ENCODE results near the gene TAS2R20. TPM values are rescaled to one million over a fixed set of nuclear protein-coding genes. Genes with fewer than 3 reads are reported as not detected.
A peak's percentile ranks its signal among the peaks of the same experiment; 100 is the strongest.

TAS2R20 gene
- total RNA-seq (2016; rRNA removed; fragmentation: Illumina TruSeq; extraction: Trizol): 0.48 and 2.9 TPM in 2 replicates
- not detected in 2 replicates for total RNA-seq (2016; cell fraction: cytosol; rRNA removed; fragmentation: Illumina TruSeq; extraction: Trizol; ENCODE audit: low read depth)
- 0.31 and 2.2 TPM in 2 replicates for total RNA-seq (2016; cell fraction: insoluble cytoplasmic fraction; rRNA removed; fragmentation: Illumina TruSeq; extraction: Trizol)
- total RNA-seq (2016; cell fraction: membrane; rRNA removed; fragmentation: Illumina TruSeq; extraction: Trizol): not detected in 2 replicates
- total RNA-seq (2016; cell fraction: nucleus; rRNA removed; fragmentation: Illumina TruSeq; extraction: Trizol): 13.0 and 14.4 TPM in 2 replicates
- polyA plus RNA-seq (2011; rRNA removed): 0.54 and 0.57 TPM in 2 replicates
- 0.06 TPM in 1 of 2 replicates, not detected in the other for polyA plus RNA-seq (2011; cell fraction: cytosol; rRNA removed)
- polyA plus RNA-seq (2011; cell fraction: nucleus; rRNA removed): 2.5 and 2.7 TPM in 2 replicates
- polyA plus RNA-seq (2012): 0.29 and 0.90 TPM in 2 replicates
- polyA plus RNA-seq (2016; cell fraction: cytosol; fragmentation: Illumina TruSeq; extraction: Trizol; ENCODE audit: low read depth): not detected in 2 replicates
- polyA plus RNA-seq (2016; cell fraction: insoluble cytoplasmic fraction; fragmentation: Illumina TruSeq; extraction: Trizol; ENCODE audit: low read depth): not detected in 2 replicates
- not detected in 2 replicates for polyA plus RNA-seq (2016; cell fraction: membrane; fragmentation: Illumina TruSeq; extraction: Trizol; ENCODE audit: low read depth)
- polyA plus RNA-seq (2016; cell fraction: nucleus; fragmentation: Illumina TruSeq; extraction: Trizol; ENCODE audit: insufficient read depth, low read depth): 1.9 and 3.4 TPM in 2 replicates
- polyA minus RNA-seq (2011; rRNA and poly(A)+ RNA removed; ENCODE audit: low replicate concordance): 3.5 and 5.0 TPM in 2 replicates
- 0.62 TPM in 1 of 2 replicates, not detected in the other for polyA minus RNA-seq (2011; cell fraction: cytosol; rRNA and poly(A)+ RNA removed)
- polyA minus RNA-seq (2011; cell fraction: nucleus; rRNA and poly(A)+ RNA removed): 63.4 and 69.9 TPM in 2 replicates
- Bru-seq, nascent RNA: percentile 85 among the genes with signal in this experiment
- BruChase-seq, experiment 1, labeled RNA remaining after a 6-hour chase: percentile 71 among the genes with signal in this experiment
- percentile 91 among the genes with signal in this experiment for BruChase-seq, experiment 2, labeled RNA remaining after a 2-hour chase
- long read RNA-seq, experiment 1: 0 reads
- long read RNA-seq, experiment 2: 0 reads

GRCh38 chr12:10998204-10998603 is at the start of gene TAS2R20:
TSS of gene TAS2R20 (minus strand) at chr12:10998304. CDS start at chr12:10997875, 429 bp downstream.
- Histone ChIP-seq H3K36me3 (replicated peaks in 1 of 2; ENCODE audit: control insufficient read depth in 1 of 2, insufficient read depth in 2 of 2, low read length in 2 of 2) (peaks cover 1 to 4% of the 10 kb centered on the region in 2 experiments; a peak in 2 of 5 replicates), H4K20me1 (ENCODE audit: insufficient read depth, low read length) (no peaks in the 10 kb centered on the region), H3K4me2 (ENCODE audit: low read depth, low read length) (no peak within 1 kb of the TSS), H3K9me3 (ENCODE audit: low read length) (no peaks in the 10 kb centered on the region), H3K27ac (ENCODE audit: extremely low read length, insufficient read depth, low read length) (no peak within 1 kb of the TSS), H3K27me3 (ENCODE audit: control insufficient read depth in 1 of 2, insufficient read depth in 2 of 2, low read length in 2 of 2) (no peaks in the 10 kb centered on the region), H3K4me1 (ENCODE audit: insufficient read depth, low read length) (no peaks in the 10 kb centered on the region), H3K79me2 (ENCODE audit: insufficient read depth, low read length) (no peaks in the 10 kb centered on the region), H3K4me3 (replicated peaks in 1 of 3; ENCODE audit: insufficient read depth in 1 of 3, low read depth in 2 of 3, low read length in 3 of 3) (no peak within 1 kb of the TSS), H3K9ac (ENCODE audit: insufficient read depth, low read depth, low read length) (no peak within 1 kb of the TSS), H2AFZ (ENCODE audit: low read length) (no peak within 1 kb of the TSS)
- ATAC-seq: no peak
- intact Hi-C loops (cut with micrococcal nuclease; ENCODE audit: unreplicated experiment): no loop called here
- no peak for DNase-seq (ENCODE audit: low spot score)
- in situ Hi-C loops (cut with HindIII; ENCODE audit: extremely low pct_ligation_motif_present, low pct_unique_long_range_greater_than_20kb): no loop called here
- POLR2A ChIA-PET: no interaction called here
- CTCF ChIA-PET (ENCODE audit: low intra/inter-chr PET ratio, low total read pairs): no interaction called here
- FAIRE-seq: no peak
- BruUV-seq (replicated peaks): no TSS peak
- TF ChIP-seq PREB (CRISPR knock-in tag; IDR thresholded peaks at IDR 0.05) (no peak), IKZF4 (CRISPR knock-in tag; IDR thresholded peaks at IDR 0.05; ENCODE audit: borderline replicate concordance, low read depth, not compliant biosample characterization) (no peak), PHF8 (CRISPR knock-in tag; IDR thresholded peaks at IDR 0.05) (no peak), ZNF550 (CRISPR knock-in tag; IDR thresholded peaks at IDR 0.05; ENCODE audit: borderline replicate concordance) (no peak), FOXK1 (CRISPR knock-in tag; IDR thresholded peaks at IDR 0.05; ENCODE audit: borderline replicate concordance, low read depth) (no peak), IRF9 (CRISPR knock-in tag; IDR thresholded peaks at IDR 0.05; ENCODE audit: borderline replicate concordance) (no peak), TBX3 (IDR thresholded peaks at IDR 0.05; ENCODE audit: borderline replicate concordance) (no peak), MYNN (CRISPR knock-in tag; IDR thresholded peaks at IDR 0.05; ENCODE audit: low read depth) (no peak), ZFP36L1 (CRISPR knock-in tag; IDR thresholded peaks at IDR 0.05) (no peak), RFX3 (CRISPR knock-in tag; IDR thresholded peaks at IDR 0.05) (no peak), ZFP36 (IDR thresholded peaks at IDR 0.05; ENCODE audit: borderline replicate concordance, low read depth, low read length, partially characterized antibody) (no peak), ZSCAN25 (CRISPR knock-in tag; IDR thresholded peaks at IDR 0.05) (no peak), TFDP1 (CRISPR knock-in tag; IDR thresholded peaks at IDR 0.05; ENCODE audit: borderline replicate concordance) (no peak), MXD4 (CRISPR knock-in tag; IDR thresholded peaks at IDR 0.05) (no peak), ZNF580 (CRISPR knock-in tag; IDR thresholded peaks at IDR 0.05; ENCODE audit: borderline replicate concordance, low read depth) (no peak), ZBTB1 (CRISPR knock-in tag; IDR thresholded peaks at IDR 0.05; ENCODE audit: borderline replicate concordance) (no peak)

Data from HepG2 (cell line).